ENCODE measurements around the gene UBE2S.
"Not testable (repeated sequence)": the region's sequence is repeated elsewhere in the genome, so short reads cannot be mapped to it uniquely, and the experiment has no call there.

The UBE2S gene

GRCh38 chr19:55402509-55402908, 5.1 kb downstream of the UBE2S start:
- no peak for DNase-seq

- not testable (repeated sequence) for DNase-seq
Observed at GRCh38 chr19:55401390-55401789, 6.2 kb downstream of the UBE2S start.

- no peak for DNase-seq
Observed at GRCh38 chr19:55400281-55401087, 7.1 kb downstream of the UBE2S start.

GRCh38 chr19:55398200-55398925, 9.2 kb downstream of the UBE2S start:
- DNase-seq, result no peak

- no peak for DNase-seq
Observed at GRCh38 chr19:55392820-55393761, 14.5 kb downstream of the UBE2S start.

GRCh38 chr19:55391702-55392615, 15.6 kb downstream of the UBE2S start:
- DNase-seq, result no peak

GRCh38 chr19:55391191-55391670, 16.4 kb downstream of the UBE2S start:
- DNase-seq, result no peak

- DNase-seq, result no peak
Observed at GRCh38 chr19:55390461-55390880, 17.1 kb downstream of the UBE2S start.

- no peak for DNase-seq
Observed at GRCh38 chr19:55389386-55390317, 17.9 kb downstream of the UBE2S start.

GRCh38 chr19:55387736-55388497, 19.7 kb downstream of the UBE2S start:
- no peak for DNase-seq

- DNase-seq, result no peak
Observed at GRCh38 chr19:55386493-55386971, 21.1 kb downstream of the UBE2S start.

- peak; percentile 99 for DNase-seq
Observed at GRCh38 chr19:55385724-55386492, 21.7 kb downstream of the UBE2S start, which contains the start of gene RPL28. Gene RPL28, plus strand, starts transcription at chr19:55385932. Its CDS starts 426 bp downstream, at chr19:55386358.

- peak; percentile 98 for DNase-seq
Observed at GRCh38 chr19:55384920-55385723, 22.5 kb downstream of the UBE2S start.

GRCh38 chr19:55384131-55384919, 23.3 kb downstream of the UBE2S start, which contains the start of gene TMEM238:
Gene TMEM238, minus strand, starts transcription at chr19:55384292. Its CDS starts 33 bp downstream, at chr19:55384259.
- DNase-seq, result peak; percentile 86

- peak; percentile 84 for DNase-seq
Observed at GRCh38 chr19:55383279-55384130, 24.1 kb downstream of the UBE2S start.
